H1 (cell line): Measurements from ENCODE around the gene OR5M10. TPM values are rescaled to one million over a fixed set of nuclear protein-coding genes. Genes with fewer than 3 reads are reported as not detected.

Source experiments
- BACH1 ChIP-seq: IDR thresholded peaks from 2 replicates; pipeline ENCODE4 v1.6.1; 2012; ENCODE audit warnings: low read length, improper control_type of control experiment
- CHD7 ChIP-seq: fragments of 300-600 bp; sonication (generic); IDR thresholded peaks from 2 replicates; pipeline ENCODE4 v1.7.1; 2012; ENCODE audit warnings: low read length, moderate library complexity, mild to moderate bottlenecking, inconsistent platforms; ENCODE audit not compliant: insufficient replicate concordance
- CTCF ChIP-seq, 3 experiments: IDR thresholded peaks; 1 replicate in 2 of 3; 2 replicates in 1 of 3; pipeline versions ENCODE4 v1.5.1 to v1.6.1; 2011; ENCODE audit warnings: low read length in 3 of 3, mild to moderate bottlenecking in 3 of 3, inconsistent platforms in 2 of 3, low read depth in 1 of 3, moderate library complexity in 1 of 3; ENCODE audit not compliant: insufficient read depth in 1 of 3; ENCODE audit errors: control extremely low read depth in 1 of 3
- SIN3A ChIP-seq, 2 experiments: IDR thresholded peaks in 1 of 2; conservative IDR thresholded peaks in 1 of 2; 2 replicates each; pipeline ENCODE4 v1.6.1; 2011 to 2012; ENCODE audit warnings: low read length in 2 of 2, improper control_type of control experiment in 1 of 2, low read depth in 1 of 2, mild to moderate bottlenecking in 1 of 2
- polyA plus RNA-seq, 7 experiments: library from polyadenylated mRNA; depleted of rRNA in 3 of 7; stranded (reverse) in 5 of 7; unstranded in 2 of 7; fragments of >200 nt in 5 of 7; fragments of 200-250 nt in 2 of 7; gene quantifications; 1 replicate in 5 of 7; 2 replicates in 1 of 7; 4 replicates in 1 of 7; pipeline versions ENCODE4 v1.2.1 to v1.2.3, GENCODE V29; 2011 to 2013; ENCODE audit warnings: missing spikeins in 2 of 7, mixed read lengths in 2 of 7
- total RNA-seq: library from RNA; stranded (reverse); fragmentation: NEBNext Ultra II Directional; extraction: Animal tissue kit (Norgen Biotek cat#: 25700); gene quantifications from 2 replicates; pipeline ENCODE4 v1.2.1, GENCODE V29; 2021

The OR5M10 gene
- total and polyA plus RNA-seq, 2 of the 8 experiments (the other 6 are each of a cell fraction or from before 2014, with no cell fraction given) = not detected

GRCh38 chr11:56531856-56532255, 45.7 kb downstream of the OR5M10 start (continued):
- TF ChIP-seq CHD7 (no peak), SIN3A (conservative IDR thresholded peaks at IDR 0.05 in 1 of 2, IDR thresholded peaks at IDR 0.05 in 1 of 2; ENCODE audit: low read depth in 1 of 2, low read length in 2 of 2) (no peak), CTCF (IDR thresholded peaks at IDR 0.05; ENCODE audit: control extremely low read depth in 1 of 3, insufficient read depth in 1 of 3, low read depth in 1 of 3, low read length in 3 of 3) (no peak), BACH1 (no peak)
